ENCODE results near the gene CPNE7.
"Not testable (repeated sequence)": the region's sequence is repeated elsewhere in the genome, so short reads cannot be mapped to it uniquely, and the experiment has no call there.

Gene CPNE7

DNA sequence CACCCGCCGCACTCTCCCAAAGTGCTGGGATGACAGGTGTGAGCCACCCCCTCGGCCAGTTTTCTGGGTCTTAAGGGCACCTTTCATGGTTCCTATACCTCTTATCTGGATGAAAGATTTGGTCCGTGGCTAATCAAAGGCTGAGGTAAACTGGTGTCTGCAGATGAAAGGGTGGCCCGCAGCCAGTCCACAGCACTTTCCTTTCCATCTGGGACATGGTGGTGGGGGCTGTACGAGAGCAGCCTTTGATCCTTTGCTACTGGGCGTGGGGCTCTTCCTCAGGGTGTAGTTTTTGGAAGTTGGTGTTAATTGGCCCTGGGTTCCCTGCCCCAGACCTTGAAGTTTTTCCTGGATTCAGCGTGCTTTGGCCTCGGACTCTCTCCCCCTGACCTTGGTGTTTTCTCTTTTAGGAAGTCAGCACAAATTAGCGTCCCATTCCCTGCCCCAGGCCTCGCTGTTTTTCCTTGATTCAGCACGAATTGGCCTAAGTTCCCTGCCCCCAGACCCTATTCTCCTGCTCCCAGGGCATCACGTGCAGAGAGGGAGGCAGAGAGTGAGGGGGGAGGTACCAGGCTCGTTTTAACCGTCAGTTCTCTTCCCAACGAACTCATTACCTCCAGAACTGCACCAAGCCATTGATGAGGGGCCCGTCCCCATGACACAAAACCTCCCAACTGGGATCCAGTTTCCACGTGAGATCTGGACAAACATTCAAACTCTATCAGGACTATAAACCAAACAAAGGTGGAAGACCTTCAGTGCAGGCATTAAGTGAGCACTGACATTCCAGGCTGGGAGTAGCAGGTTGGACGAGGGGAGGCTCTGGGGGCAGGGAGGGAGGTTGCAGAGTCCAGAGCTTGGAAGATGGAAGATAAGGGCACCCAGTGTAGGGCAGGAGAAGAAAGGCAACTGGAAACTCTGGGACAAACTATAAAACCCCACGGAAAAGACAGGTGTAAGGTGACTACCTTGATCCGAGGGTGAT is 49.5 kb downstream of the CPNE7 start:
- DNase-seq (ENCODE audit: low read depth): no peak

DNA sequence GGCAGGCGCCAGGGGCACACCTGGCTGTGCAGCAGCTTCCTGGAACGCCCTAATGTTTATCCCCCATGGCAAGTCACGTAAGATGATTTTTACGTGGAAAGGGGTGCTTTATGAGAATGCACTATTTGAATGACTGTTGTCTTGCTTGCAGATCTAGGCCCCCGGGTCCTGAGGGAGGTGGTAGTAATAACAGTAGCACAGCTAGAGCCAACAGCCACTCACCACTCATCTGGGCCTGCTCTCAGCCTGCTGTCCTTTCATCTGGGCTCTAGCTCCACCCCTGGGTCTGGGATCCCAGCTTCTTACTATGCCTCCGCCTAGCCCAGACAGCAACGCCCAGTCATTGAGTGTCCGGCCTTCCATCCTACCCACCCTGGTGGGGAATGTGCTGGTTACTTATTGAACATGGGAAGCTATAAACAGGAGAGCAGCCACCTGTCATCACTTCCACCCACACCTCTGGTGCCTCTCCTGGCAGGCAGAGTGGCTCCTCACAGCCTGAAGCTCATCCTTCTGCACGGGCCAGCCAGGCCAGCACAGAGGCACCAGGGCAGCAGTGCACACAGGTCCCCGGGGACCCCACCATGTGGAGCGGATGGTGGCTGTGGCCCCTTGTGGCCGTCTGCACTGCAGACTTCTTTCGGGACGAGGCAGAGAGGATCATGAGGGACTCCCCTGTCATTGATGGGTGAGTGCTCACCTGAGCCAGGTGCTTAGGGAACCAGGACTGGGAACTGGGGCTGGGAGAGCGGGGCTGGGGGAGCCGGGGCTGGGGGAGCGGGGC is 54.5 kb downstream of the CPNE7 start:
- DNase-seq (ENCODE audit: low read depth): no peak

DNA sequence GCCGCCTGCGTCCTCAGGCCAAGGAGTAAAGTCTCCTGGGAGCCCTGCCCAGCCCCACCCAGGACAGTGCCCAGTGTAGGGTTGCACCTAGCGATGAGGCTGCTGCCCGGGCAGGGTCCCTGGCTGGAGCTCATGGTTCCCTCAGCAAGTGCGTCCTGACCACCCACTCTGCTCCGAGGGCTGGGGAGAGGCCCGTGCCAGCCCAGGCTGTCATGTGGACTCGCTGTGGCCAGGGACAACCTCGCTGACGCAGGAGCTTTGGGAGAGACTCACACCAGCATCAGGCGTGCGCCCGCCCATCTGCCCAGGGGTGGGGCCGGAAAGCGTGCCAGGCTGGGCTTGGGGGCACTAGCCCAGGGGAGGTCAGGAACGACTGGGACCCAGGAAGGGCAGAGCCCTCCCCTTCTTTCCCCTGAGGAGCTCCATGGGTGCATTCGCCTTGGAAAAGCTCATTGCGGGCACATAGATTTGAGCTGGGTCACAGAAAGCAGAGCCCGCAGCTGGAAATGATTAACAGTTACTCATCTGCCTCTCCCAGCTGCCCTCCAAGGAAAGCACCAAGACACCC is 57.6 kb downstream of the CPNE7 start:
- peak; percentile 59 for DNase-seq (ENCODE audit: low read depth)

DNA sequence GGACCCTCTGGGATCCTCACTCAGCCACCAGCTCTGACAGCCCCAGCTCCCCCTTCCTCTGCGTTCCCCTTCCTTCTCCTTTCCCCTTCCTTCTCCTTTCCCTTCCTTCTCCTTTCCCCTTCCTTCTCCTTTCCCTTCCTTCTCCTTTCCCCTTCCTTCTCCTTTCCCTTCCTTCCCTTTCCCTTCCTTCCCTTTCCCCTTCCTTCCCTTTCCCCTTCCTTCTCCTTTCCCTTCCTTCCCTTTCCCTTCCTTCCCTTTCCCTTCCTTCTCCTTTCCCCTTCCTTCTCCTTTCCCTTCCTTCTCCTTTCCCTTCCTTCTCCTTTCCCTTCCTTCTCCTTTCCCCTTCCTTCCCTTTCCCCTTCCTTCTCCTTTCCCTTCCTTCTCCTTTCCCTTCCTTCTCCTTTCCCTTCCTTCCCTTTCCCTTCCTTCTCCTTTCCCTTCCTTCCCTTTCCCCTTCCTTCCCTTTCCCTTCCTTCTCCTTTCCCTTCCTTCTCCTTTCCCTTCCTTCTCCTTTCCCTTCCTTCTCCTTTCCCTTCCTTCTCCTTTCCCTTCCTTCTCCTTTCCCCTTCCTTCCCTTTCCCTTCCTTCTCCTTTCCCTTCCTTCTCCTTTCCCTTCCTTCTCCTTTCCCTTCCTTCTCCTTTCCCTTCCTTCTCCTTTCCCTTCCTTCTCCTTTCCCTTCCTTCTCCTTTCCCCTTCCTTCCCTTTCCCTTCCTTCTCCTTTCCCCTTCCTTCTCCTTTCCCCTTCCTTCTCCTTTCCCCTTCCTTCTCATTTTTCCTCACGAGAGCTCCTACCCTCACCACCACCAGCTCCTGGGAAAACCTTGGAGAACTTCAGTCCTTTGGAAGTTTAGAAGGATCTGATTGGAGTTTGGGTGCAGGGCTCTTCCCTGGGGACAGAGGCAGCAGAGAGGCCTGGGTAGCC is 59.2 kb downstream of the CPNE7 start:
- DNase-seq (ENCODE audit: low read depth): not testable (repeated sequence)

DNA sequence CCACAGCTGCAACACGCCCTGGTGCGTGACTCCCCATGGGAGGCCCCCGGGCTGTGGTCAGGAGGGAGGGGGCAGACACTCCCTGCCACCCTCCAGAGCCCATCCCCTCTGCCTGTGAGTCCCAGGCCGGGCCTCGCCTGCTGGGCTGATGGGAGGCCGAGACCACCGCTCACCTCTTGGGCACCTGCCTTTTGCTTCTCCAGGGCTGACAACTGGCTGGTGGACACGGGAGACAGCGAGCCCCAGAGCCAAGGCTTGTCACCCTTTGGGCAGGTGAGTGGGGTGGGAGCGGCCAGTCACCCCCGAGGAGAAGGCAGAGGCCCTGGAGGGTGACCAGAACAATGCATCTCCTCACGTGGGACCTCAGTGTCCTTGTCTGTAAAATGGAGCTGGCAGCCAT is 61.1 kb downstream of the CPNE7 start:
- DNase-seq (ENCODE audit: low read depth): no peak

DNA sequence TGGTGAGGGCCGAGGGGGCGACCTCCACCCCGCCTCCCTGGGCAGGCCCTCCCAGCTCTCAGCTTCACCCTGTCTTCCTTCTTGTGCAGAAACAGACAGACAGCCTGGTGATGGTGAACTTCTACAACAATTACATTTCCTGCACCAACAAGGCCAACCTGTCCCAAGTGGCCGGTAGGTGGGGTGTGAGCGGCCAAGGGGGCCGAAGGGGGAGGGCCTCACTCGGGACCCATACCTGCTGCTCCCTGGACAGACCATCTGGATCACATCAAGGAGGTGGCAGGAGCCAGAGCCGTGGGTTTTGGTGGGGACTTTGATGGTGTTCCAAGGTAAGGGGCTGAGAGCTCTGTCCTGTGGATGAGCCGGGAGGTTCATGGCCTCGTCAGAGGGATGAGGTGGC is 61.8 kb downstream of the CPNE7 start:
- no peak for DNase-seq (ENCODE audit: low read depth)

DNA sequence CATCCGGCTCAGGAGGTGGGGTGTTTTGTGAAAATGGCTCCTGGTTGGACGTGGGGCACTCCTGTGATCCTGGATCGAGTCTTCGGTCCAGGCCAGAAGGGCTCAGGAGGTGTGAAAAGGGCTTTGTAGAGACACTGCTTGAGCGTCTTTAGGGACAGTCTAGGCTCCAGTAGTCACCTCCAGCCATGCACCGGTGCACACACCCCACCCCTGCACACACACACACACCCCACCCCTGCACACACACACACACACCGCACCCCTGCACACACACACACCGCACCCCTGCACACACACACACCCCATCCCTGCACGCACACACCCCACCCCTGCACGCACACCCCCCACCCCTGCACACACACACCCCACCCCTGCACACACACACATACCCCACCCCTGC is 62.9 kb downstream of the CPNE7 start:
- DNase-seq (ENCODE audit: low read depth): no peak

DNA sequence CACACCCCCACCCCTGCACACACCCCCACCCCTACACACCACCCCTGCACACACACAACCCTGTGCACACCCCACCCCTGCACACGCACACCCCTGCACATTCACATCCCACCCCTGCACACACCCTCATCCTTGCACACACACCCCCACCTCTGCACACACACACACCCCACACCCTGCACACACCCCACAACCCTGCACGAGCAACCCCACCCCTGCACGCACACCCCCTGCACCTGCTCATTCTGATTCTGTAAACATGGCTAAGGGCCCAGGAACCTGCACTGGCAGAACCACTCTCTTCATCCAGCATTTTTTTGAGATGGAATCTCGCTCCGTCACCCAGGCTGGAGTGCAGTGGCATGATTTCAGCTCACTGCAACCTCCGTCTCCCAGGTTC is 63.8 kb downstream of the CPNE7 start:
- DNase-seq (ENCODE audit: low read depth): no peak

DNA sequence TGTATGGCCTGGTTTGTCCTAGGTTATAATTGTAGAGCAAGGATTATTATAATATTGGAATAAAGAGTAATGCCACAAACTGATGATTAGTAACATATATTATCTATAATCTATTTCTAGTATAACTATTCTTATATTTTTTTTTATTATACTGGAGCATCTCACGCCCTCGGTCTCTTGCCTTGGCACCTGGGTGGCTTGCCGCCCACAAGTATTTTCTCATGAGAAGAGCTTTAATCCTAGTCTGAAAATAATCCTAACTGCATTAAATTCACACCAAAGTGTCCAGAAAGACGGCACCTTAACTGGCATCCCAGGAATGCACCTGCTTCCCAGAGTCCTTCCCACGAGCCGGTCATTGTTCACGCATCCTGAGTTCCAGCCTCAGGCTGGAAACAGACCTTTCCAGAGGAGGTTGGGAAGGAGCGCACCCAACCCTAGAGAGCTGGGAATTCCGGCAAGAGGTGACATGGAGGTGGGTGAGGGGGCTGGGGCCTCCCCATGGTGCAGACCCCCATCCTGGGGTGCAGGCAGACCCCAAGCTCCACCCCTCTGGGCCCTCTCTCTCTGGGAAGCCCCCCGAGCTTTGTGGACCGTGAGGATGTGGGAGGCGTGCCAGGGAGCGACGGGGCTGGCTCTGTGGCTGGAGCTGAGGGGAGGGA is 66.0 kb downstream of the CPNE7 start:
- DNase-seq (ENCODE audit: low read depth): no peak

DNA sequence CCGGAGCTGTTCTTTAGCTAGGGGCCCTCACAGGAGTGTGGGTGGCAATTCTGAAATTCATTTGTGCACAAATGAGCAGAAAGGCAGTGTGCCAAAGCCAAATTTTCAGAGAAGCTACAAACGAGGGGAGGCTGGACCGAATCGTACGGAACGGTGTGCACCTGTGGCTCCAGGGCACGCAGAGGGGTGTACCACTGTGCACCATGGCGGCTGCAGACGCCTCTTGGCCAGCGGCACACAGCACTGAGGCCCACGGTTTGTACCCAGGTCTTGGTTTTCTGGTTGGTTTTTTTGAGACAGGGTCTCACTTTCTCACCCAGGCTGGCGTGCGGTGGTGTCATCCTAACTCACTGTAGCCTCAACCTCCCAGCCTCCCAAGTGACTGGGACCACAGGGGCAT is 67.0 kb downstream of the CPNE7 start:
- no peak for DNase-seq (ENCODE audit: low read depth)

DNA sequence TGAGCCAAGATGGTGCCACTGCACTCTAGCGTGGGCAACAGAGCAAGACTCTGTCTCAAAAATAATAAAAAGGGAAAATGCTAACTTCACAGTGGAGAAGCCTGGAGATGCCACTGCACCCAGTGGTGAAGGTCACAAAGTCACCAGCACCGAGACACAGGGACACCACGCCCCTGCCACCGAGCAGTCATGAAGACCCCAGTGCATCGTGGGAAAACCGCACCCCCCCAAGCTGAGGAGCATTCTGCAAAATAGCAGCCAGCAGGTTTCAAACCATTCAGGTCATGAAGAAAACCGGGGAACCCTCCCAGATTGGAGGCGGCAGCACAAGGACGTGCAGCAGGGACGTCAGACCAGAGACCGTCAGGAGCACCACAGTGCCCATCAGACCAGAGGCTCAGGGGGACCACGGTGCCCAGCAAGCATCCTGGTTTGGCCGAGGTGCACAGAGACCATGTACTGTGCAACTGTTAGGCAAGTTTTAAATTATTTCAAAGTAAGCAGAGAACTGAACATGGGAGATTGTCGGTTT is 68.3 kb downstream of the CPNE7 start:
- no peak for DNase-seq (ENCODE audit: low read depth)

DNA sequence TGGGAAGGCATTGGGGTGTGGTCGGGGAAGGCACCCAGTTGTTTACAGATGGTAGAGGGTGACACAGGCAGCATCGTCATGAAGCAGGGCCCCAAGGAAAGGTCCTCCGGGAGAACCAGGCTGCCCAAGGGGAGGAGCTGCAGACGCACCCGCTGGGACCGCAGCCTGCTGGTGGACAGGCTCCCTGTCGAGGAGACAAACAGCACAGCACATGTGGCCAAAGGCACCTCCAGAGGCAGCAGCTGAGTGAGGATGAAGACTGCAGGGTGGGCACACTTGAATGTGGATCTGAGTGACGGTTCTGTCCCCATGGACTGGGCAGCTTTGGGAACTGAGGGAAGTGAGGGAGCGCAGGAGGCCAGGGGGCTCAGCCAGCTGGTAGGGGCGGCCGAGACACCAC is 69.6 kb downstream of the CPNE7 start:
- DNase-seq (ENCODE audit: low read depth): no peak

DNA sequence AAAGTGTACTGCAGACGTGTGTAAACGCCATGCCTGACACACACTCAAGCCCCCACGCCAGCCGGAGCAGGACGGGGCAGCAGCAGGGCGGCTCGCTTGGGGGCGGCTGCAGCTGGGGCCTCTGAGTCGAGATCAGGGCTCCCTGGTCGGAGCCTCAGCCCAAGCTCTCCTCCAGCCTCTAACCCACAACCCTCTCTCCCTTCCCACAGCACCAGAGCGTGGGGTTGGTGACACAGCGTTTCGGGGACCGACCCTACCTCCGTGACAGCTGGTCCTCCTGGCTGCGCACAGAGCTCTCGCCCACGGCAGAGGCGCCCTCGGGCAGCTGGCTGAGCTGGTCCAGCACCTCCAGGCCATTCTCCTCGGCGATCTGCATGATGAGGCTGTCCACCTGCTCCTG is 70.7 kb downstream of the CPNE7 start:
- DNase-seq (ENCODE audit: low read depth): no peak
